ENCODE results near the gene COPS3. TPM values are rescaled to one million over a fixed set of nuclear protein-coding genes. Genes with fewer than 3 reads are reported as not detected.

COPS3 gene
- total and polyA plus RNA-seq, 2 of the 8 experiments (the other 6 are each of a cell fraction or from before 2014, with no cell fraction given): 82.9 to 110 TPM

DNA sequence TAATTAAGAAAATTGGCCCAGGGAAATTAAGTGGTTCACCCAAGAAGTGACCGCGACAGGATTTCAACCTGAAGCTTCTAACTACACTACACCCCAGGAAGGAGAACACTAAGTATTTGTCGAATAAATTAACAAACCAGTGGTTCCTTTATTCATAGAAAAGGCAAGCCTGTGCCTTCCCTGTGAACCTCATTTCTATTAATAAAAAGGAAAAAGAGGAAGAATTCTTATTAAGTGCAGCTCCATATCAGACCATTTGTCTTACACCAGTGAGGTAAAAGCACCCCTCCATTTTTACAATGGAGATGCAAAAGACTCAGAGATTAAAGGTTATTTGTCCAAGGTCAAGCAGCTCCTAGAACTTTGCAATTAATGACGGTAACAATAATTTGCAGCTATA is 1.7 kb downstream of the COPS3 start:
- Histone ChIP-seq H3K27me3 (replicated peaks in 1 of 4; ENCODE audit: control insufficient read depth in 3 of 4, extremely low read depth in 1 of 4, insufficient read depth in 3 of 4, low read length in 3 of 4) (no peaks in the 10 kb centered on the region), H3K23me2 (ENCODE audit: low read depth, low read length) (peaks cover 3% of the 10 kb centered on the region), H3K4ac (replicated peaks; ENCODE audit: insufficient read length, low read depth, low read length) (no peak overlapping the region), H3K4me2 (ENCODE audit: insufficient read depth in 1 of 2, low read depth in 2 of 2, low read length in 2 of 2) (peak overlapping the region; percentile 78 to 90), H4K5ac (ENCODE audit: insufficient read length, low read depth, low read length) (no peak overlapping the region), H3K79me2 (ENCODE audit: control insufficient read depth in 1 of 2, insufficient read depth in 2 of 2, low read length in 2 of 2) (peaks cover 18 to 51% of the 10 kb centered on the region in 2 experiments), H4K91ac (replicated peaks; ENCODE audit: insufficient read length, low read length) (no peak overlapping the region), H3K9me3 (ENCODE audit: insufficient read depth in 2 of 2, low read depth in 1 of 2, low read length in 1 of 2) (no peaks in the 10 kb centered on the region), H3K4me1 (replicated peaks in 1 of 4; ENCODE audit: control insufficient read depth in 3 of 4, insufficient read depth in 4 of 4, low read length in 3 of 4) (peaks cover 0 to 6% (median 4%) of the 10 kb centered on the region in 4 experiments; a peak in 3 of 7 replicates), H2AFZ (ENCODE audit: low read length) (no peak overlapping the region), H3K27ac (ENCODE audit: low read depth, low read length) (no peak overlapping the region), H2BK5ac (ENCODE audit: low read depth, low read length) (no peak overlapping the region), H3K4me3 (ENCODE audit: extremely low read depth in 1 of 4, insufficient read depth in 2 of 4, low read depth in 3 of 4, low read length in 4 of 4) (peak overlapping the region; percentile 88 to 96 (median 92); a peak in 5 of 8 replicates), H2BK20ac (ENCODE audit: low read length) (no peak overlapping the region), H3K14ac (ENCODE audit: insufficient read length) (no peak overlapping the region), H4K8ac (ENCODE audit: extremely low read depth, insufficient read depth, low read length) (no peak overlapping the region), H3K23ac (ENCODE audit: insufficient read length) (no peak overlapping the region), H2BK15ac (ENCODE audit: low read length) (no peak overlapping the region), H3K18ac (ENCODE audit: extremely low read depth, low read length) (no peak overlapping the region), H3K9ac (replicated peaks in 1 of 4; ENCODE audit: extremely low read depth in 1 of 4, low read depth in 3 of 4, low read length in 3 of 4) (peak overlapping the region in 3 of 4 experiments; percentile 53 to 70 (median 65); a peak in 3 of 7 replicates), H3K56ac (replicated peaks; ENCODE audit: insufficient read length, low read depth, low read length) (no peak overlapping the region), H2AK5ac (ENCODE audit: low read depth, low read length) (no peak overlapping the region), H2BK120ac (replicated peaks; ENCODE audit: low read depth, low read length) (no peak overlapping the region), H3K79me1 (ENCODE audit: low read depth, low read length) (peaks cover 4% of the 10 kb centered on the region), H3K36me3 (ENCODE audit: control insufficient read depth in 2 of 4, insufficient read depth in 4 of 4, low read length in 3 of 4) (peaks cover 0 to 13% (median 3%) of the 10 kb centered on the region in 4 experiments; a peak in 4 of 8 replicates), H4K20me1 (replicated peaks in 1 of 2; ENCODE audit: control insufficient read depth in 1 of 2, insufficient read depth in 2 of 2, low read length in 2 of 2) (peaks cover 3 to 11% of the 10 kb centered on the region in 2 experiments), H2BK12ac (ENCODE audit: low read depth, low read length) (no peak overlapping the region)
- TF ChIP-seq RNF2 (IDR thresholded peaks at IDR 0.05; ENCODE audit: borderline replicate concordance, low read depth, low read length, missing control alignments, poor library complexity, severe bottlenecking) (no peak), JUND (IDR thresholded peaks at IDR 0.05; ENCODE audit: low read length) (no peak), TBP (IDR thresholded peaks at IDR 0.05; ENCODE audit: low read depth, low read length) (no peak), ATF3 (IDR thresholded peaks at IDR 0.05; ENCODE audit: insufficient read depth, low read depth, low read length) (no peak), SP4 (IDR thresholded peaks at IDR 0.05; ENCODE audit: low read length) (no peak)
- ChIA-PET POLR2A (ENCODE audit: partially characterized antibody) (interaction anchor here (1.1 to 2.0 kb wide), 2 partner anchors 8 to 53 kb away, joined by 3 to 4 read pairs; no protein-coding TSS in a partner anchor), CTCF (ENCODE audit: partially characterized antibody) (interaction anchor here (3.6 kb wide), 1 partner anchor 10 kb away, joined by 23 read pairs; no protein-coding TSS in a partner anchor)
- 95% methylated on average over 4 of the region's 4 CpGs; no CpG with 5 or more reads in 1 of the 2 experiments for WGBS, 2 experiments (ENCODE audit: extremely low coverage in 1 of 2, insufficient coverage in 1 of 2, insufficient read length in 1 of 2, insufficient replicate concordance in 2 of 2, low coverage in 1 of 2, low lambda C conversion rate in 2 of 2, missing lambda C conversion rate in 1 of 2)
- FAIRE-seq: no peak
- no peak for DNase-seq (ENCODE audit: low read depth in 1 of 2, low spot score in 2 of 2)
